PC-3 (cell line): Measurements from ENCODE around the gene AP1AR. TPM values are rescaled to one million over a fixed set of nuclear protein-coding genes. Genes with fewer than 3 reads are reported as not detected.

ENCODE experiments used
- ATAC-seq: fragments of 200-7000 bp; cut with Tn5 transposase; 2 replicates; pipeline ENCODE4 v1.9.1; 2020; ENCODE audit warnings: mild to moderate bottlenecking, moderate library complexity
- BruUV-seq: library from RNA; stranded (reverse); fragments of 400-500 nt; replicated peaks from 2 replicates; lab custom pipeline; 2021; lab: Mats Ljungman, UMichigan
- CTCF ChIA-PET: fragments of 300-600 bp; sonication (Branson Sonifier 250); formaldehyde crosslinking; loops from one replicate; lab custom pipeline; 2022; ENCODE audit warnings: antibody characterized with exemption; lab: Charles Lee
- POLR2A ChIA-PET: fragments of 300-600 bp; sonication (Branson Sonifier 250); formaldehyde crosslinking; loops from one replicate; lab custom pipeline; 2022; ENCODE audit warnings: antibody characterized with exemption; ENCODE audit not compliant: unreplicated experiment; lab: Charles Lee
- DNase-seq: peaks from one replicate; pipeline ENCODE4 v3.0.0-alpha.2; 2015
- H2AFZ ChIP-seq: fragments of 300-600 bp; sonication (generic); 2 replicates; pipeline ENCODE4 v1.6.0; 2016; ENCODE audit warnings: antibody characterized with exemption, low read length
- H3F3A ChIP-seq: fragments of 300-600 bp; sonication (generic); one replicate; pipeline ENCODE4 v1.6.0; 2017; ENCODE audit warnings: antibody characterized with exemption, low read length, control low read depth, mild to moderate bottlenecking; ENCODE audit not compliant: unreplicated experiment
- H3K27ac ChIP-seq: fragments of 300-600 bp; sonication (generic); 2 replicates; pipeline ENCODE4 v1.5.1; 2016; ENCODE audit warnings: mild to moderate bottlenecking, low read length
- H3K27me3 ChIP-seq: fragments of 300-600 bp; sonication (generic); 2 replicates; pipeline ENCODE4 v1.6.1; 2016; ENCODE audit warnings: low read length, mixed read lengths
- H3K36me3 ChIP-seq: fragments of 300-600 bp; sonication (generic); 2 replicates; pipeline ENCODE4 v1.6.1; 2016; ENCODE audit warnings: low read depth, mixed run types, low read length, mixed read lengths
- H3K4me1 ChIP-seq: fragments of 300-600 bp; sonication (generic); 2 replicates; pipeline ENCODE4 v1.5.1; 2016; ENCODE audit warnings: low read length; ENCODE audit not compliant: insufficient read depth
- H3K4me2 ChIP-seq: fragments of 300-600 bp; sonication (generic); 2 replicates; pipeline ENCODE4 v1.6.0; 2016; ENCODE audit warnings: low read length
- H3K4me3 ChIP-seq: fragments of 300-600 bp; sonication (generic); 2 replicates; pipeline ENCODE4 v1.5.1; 2016; ENCODE audit warnings: mild to moderate bottlenecking, low read length, mixed read lengths
- H3K79me2 ChIP-seq: fragments of 300-600 bp; sonication (generic); 2 replicates; pipeline ENCODE4 v1.6.1; 2017; ENCODE audit warnings: low read length, mixed read lengths
- H3K9ac ChIP-seq: fragments of 300-600 bp; sonication (generic); 2 replicates; pipeline ENCODE4 v1.6.0; 2016; ENCODE audit warnings: mild to moderate bottlenecking, low read length
- H3K9me2 ChIP-seq: fragments of 300-600 bp; sonication (generic); replicated peaks from 2 replicates; pipeline ENCODE4 v1.6.1; 2016; ENCODE audit warnings: mixed run types, low read length, mixed read lengths
- H3K9me3 ChIP-seq: fragments of 300-600 bp; sonication (generic); 2 replicates; pipeline ENCODE4 v1.6.1; 2016; ENCODE audit warnings: low read length, mixed read lengths
- H4K20me1 ChIP-seq: fragments of 300-600 bp; sonication (generic); 2 replicates; pipeline ENCODE4 v1.6.1; 2016; ENCODE audit warnings: low read length, mixed read lengths
- CTCF ChIP-seq: fragments of 300-600 bp; sonication (generic); conservative IDR thresholded peaks from 2 replicates; pipeline ENCODE4 v1.5.1; 2017; ENCODE audit warnings: antibody characterized with exemption, low read depth, mild to moderate bottlenecking, low read length
- EZH2 ChIP-seq: fragments of 300-600 bp; sonication (generic); IDR thresholded peaks from one replicate; pipeline ENCODE4 v1.6.1; 2017; ENCODE audit warnings: antibody characterized with exemption, mild to moderate bottlenecking, low read length; ENCODE audit not compliant: unreplicated experiment
- EZH2phosphoT487 ChIP-seq: fragments of 300-600 bp; sonication (generic); IDR thresholded peaks from 2 replicates; pipeline ENCODE4 v1.6.1; 2018; ENCODE audit warnings: mild to moderate bottlenecking, antibody characterized with exemption, low read length, borderline replicate concordance
- intact Hi-C: fragments of 100-400 bp; cut with micrococcal nuclease; formaldehyde crosslinking; loops from 2 replicates; pipeline ENCODE4 v1.9.0; 2023
- total RNA-seq: library from RNA; depleted of rRNA; stranded (reverse); fragments of >200 nt; gene quantifications from 2 replicates; pipeline ENCODE4 v1.2.3, GENCODE V29; 2014

AP1AR gene
- total RNA-seq, 1 experiment from 2014 or later: 34.6 TPM

- Histone ChIP-seq H3K4me1 (no peaks in the 10 kb centered on the region), H3K9me2 (no peaks in the 10 kb centered on the region), H3K27me3 (no peaks in the 10 kb centered on the region), H3K4me3 (no peak overlapping the region), H3K27ac (no peak overlapping the region), H4K20me1 (no peaks in the 10 kb centered on the region), H3K9ac (no peak overlapping the region), H3K79me2 (no peaks in the 10 kb centered on the region), H3K9me3 (no peaks in the 10 kb centered on the region), H3K4me2 (no peak overlapping the region), H2AFZ (no peak overlapping the region), H3F3A (no peaks in the 10 kb centered on the region), H3K36me3 (no peaks in the 10 kb centered on the region)
- CTCF ChIA-PET: interaction anchor here (0.6 to 1.0 kb wide), 2 partner anchors 20 to 116 kb away, joined by 3 read pairs; no protein-coding TSS in a partner anchor
- no TSS peak for BruUV-seq
- DNase-seq (peak; percentile 55), ATAC-seq (peak; percentile 42; the same call in 1 of the 2 replicates)
- POLR2A ChIA-PET: no interaction called here
- intact Hi-C loops: loop anchor here (1.0 kb wide), 2 partner anchors 21 to 52 kb away; no protein-coding TSS in a partner anchor
- TF ChIP-seq EZH2 (no peak), CTCF (peak; percentile 54)
These were observed 17.0 kb upstream of the AP1AR start for GRCh38 chr4:112214390-112215264.

GRCh38 chr4:112219826-112220366, 11.7 kb upstream of the AP1AR start:
- ATAC-seq: no peak
- no peaks in the 10 kb centered on the region for H3K36me3 ChIP-seq

More at GRCh38 chr4:112219826-112220366, 11.7 kb upstream of the AP1AR start:
- H3K27ac ChIP-seq: no peak overlapping the region
- no peak overlapping the region for H3K4me3 ChIP-seq
- no TSS peak for BruUV-seq
- intact Hi-C loops: no loop called here
- no peaks in the 10 kb centered on the region for H3F3A ChIP-seq
- H3K79me2 ChIP-seq: no peaks in the 10 kb centered on the region
- H3K9ac ChIP-seq: no peak overlapping the region
- H3K4me1 ChIP-seq: no peaks in the 10 kb centered on the region
- H3K9me2 ChIP-seq: no peaks in the 10 kb centered on the region
- no peak overlapping the region for H2AFZ ChIP-seq
- H4K20me1 ChIP-seq: no peaks in the 10 kb centered on the region
- H3K27me3 ChIP-seq: no peaks in the 10 kb centered on the region
- ChIA-PET POLR2A (no interaction called here), CTCF (no interaction called here)
- no peak for TF ChIP-seq EZH2
- no peak for TF ChIP-seq EZH2phosphoT487
- no peak for TF ChIP-seq CTCF
- DNase-seq: no peak
- H3K9me3 ChIP-seq: no peaks in the 10 kb centered on the region
- H3K4me2 ChIP-seq: no peak overlapping the region
